ENCODE data around the gene BTAF1.
"Not testable (repeated sequence)": the region's sequence is repeated elsewhere in the genome, so short reads cannot be mapped to it uniquely, and the experiment has no call there.

The BTAF1 gene

DNA sequence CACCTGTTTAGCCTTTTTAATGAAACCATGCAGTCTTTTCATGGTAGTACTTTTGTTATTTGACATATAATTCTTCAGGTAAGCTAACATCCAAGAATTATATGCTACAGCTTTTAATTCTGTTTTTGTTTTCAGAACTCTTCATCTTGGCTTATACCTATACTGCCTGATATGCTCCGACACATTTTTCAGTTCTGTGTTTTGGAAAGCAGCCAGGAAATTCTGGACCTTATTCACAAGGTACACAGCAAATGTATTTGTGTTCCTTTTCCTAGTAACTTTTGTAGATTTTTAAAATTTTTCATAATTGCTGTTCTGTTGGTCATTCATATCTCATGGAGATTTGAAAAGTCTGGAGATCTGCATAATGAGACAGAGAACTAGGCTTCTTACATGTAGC is 56.7 kb downstream of the BTAF1 start:
- no peak for DNase-seq

GRCh38 chr10:91983416-91983815 is 59.8 kb downstream of the BTAF1 start:
- DNase-seq = no peak

- no peak for DNase-seq
These were observed 63.9 kb downstream of the BTAF1 start for GRCh38 chr10:91987397-91988037.

- no peak for DNase-seq
These were observed 68.5 kb downstream of the BTAF1 start for GRCh38 chr10:91992031-91992430.

DNA sequence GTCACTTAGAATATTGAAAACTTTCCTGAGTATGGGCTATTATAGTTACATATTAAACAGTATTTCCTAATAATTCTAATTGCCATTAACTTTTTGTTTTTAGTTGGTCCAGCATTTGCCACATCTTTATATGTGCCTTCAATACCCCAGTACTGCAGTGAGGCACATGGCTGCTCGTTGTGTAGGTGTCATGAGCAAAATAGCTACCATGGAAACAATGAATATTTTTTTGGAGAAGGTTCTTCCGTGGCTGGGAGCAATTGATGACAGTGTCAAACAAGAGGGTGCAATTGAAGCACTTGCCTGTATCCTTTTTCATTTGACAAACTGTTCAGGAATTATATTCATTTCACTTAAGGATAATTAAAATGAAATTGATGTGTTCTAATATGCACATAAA is 72.7 kb downstream of the BTAF1 start:
- no peak for DNase-seq

GRCh38 chr10:92001581-92001980 is 78.0 kb downstream of the BTAF1 start:
- DNase-seq = no peak

- no peak for DNase-seq
These were observed 78.4 kb downstream of the BTAF1 start for GRCh38 chr10:92001995-92002394.

DNA sequence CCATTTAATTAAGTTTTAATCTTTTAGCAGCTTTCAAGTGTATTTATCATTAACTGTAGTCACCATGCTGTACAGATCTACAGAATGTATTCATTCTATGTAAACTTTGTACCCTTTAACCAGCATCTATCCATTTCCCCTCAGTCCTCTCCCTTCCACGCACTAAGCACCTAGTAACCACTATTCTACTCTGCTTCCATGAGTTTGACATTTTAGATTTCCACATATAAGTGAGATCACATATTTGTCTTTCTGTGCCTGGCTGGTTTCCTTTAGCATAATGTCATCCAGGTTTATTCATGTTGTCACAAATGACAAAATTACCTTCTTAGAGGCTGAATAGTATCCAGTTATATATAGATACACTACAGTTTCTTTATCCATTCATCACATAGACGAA is 79.7 kb downstream of the BTAF1 start:
- no peak for DNase-seq

GRCh38 chr10:92005978-92006377 is 82.4 kb downstream of the BTAF1 start:
- no peak for DNase-seq

- DNase-seq = no peak
These were observed 85.9 kb downstream of the BTAF1 start for GRCh38 chr10:92009445-92009844.

DNA sequence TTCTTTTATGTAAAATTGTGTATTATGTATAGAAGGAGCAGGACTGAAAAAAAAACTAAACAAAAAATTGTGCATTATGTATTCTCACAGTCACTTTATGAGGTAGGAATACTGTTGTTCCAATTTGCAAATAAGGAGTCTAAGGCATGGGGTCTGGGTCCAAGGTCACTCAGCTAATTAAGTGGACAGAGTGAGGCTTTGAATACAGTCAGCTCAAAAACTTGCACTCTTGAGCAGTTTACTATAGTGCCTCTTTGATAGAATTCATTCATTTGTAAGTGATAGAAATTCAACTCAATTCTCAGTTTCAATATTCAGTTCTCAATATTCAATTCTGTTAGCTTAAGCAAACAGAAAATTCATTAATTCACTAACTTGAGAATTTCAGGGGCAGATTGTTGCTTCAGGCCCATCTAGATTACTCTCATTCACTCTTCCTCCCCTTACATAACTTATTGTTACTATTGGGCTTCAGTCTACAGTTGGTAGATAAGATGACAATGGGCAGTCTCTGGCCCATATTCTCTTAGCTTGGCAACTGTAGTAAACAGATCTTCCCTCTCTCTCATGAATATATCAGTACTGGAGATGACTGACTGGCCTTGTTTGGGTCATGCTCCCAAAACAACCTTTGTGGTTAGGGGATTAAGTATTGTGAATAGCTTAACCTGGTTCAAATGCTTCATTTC is 86.6 kb downstream of the BTAF1 start:
- no peak for DNase-seq

DNA sequence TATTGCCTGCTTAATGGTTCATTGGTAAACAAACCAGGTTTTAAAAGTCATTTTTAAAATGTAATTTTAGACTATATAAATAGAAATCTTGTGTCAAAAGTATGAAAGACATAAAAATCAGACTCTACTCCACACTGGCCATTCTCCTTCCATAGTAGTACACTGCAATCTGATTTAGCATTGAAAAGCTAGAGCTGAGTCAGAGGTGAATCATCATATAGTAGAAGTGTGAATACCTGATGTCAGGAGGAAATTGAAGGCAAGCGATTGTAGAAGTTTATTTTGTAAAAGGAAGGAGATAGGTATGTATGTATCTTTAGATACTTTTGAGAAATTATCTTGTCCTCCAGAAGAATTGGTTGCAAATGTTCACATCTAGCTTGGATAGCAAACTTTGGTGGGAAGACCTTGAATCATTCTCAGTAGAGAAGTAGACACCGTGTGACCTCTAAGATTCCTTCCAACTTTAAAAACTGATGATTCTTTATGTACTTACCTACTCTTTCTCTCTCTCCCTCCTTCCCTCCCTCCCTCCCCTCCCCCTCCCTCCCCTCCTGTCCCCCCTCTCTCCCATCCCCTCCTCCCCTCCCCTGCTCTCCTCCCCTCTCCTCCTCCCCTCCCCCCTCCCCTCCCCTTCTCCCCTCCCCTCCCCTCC is 88.1 kb downstream of the BTAF1 start:
- no peak for DNase-seq

GRCh38 chr10:92014620-92015019 is 91.0 kb downstream of the BTAF1 start:
- DNase-seq = no peak

DNA sequence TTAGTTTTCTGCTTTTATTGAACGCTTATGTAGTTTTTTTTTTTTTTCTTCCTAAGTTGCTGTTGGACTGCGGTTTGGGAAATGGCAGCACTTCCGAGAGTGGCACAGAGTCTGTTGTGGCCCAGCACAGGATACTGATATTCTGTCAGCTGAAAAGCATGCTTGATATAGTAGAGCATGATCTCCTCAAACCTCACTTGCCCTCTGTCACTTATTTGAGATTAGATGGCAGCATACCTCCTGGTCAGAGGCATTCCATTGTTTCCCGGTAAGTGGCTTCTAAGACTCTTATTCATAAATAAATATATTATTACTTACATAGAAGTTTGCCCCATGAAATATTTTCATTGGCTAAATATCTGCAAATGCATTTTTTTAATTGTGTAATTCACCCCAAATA is 101.1 kb downstream of the BTAF1 start:
- DNase-seq = no peak

DNA sequence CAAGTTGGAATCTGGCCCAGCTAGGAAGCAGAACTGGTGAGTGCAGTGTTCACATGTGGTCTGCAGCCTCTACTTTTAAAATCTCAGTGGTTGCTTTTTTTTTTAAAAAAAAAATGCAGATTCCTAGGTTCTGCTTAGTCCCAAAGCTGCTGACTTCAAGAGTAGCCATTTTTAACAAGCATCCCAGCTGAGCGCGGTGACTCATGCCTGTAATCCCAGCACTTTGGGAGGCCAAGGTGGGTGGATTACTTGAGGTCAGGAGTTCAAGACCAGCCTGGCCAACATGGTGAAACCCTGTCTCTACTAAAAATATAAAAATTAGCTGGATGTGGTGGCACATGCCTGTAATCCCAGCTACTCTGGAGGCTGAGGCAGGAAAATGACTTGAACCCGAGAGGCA is 101.8 kb downstream of the BTAF1 start:
- not testable (repeated sequence) for DNase-seq

GRCh38 chr10:92027141-92027540 is 103.6 kb downstream of the BTAF1 start:
- DNase-seq = no peak

DNA sequence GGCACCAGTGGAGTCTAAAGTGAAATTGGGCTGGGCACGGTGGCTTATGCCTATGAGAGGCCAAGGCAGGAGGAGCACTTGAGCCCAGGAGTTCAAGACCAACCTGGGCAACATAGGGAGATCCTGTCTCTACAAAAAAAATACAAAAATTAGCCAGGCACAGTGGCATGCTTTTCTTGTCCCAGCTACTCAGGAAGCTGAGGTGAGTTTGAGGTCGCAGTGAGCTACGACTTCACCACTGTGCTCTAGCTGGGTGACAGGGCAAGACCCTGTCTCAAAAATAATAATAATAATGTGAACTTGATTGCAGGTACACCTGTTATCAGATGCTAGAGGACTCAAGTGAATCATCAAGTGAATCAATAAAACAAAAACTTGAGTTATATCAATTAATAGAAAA is 108.0 kb downstream of the BTAF1 start:
- no peak for DNase-seq

DNA sequence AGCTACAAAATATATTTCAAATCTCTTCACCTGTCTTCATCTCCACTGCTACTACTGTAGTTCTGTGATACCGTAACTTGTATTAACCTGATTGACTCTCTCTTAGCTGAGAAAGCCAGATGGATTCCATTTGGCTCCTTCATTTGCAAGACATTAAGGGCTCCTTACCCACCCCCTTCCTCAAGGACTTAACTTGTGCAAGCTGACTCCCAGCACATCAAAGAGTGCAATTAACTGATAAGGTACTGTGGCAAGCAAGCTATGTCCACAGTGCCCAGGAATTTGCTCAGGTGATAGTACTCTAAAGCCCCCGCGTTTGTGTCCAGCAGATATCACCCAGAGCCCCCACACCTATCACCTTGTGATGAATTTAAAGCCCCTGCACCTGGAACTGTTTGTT is 109.5 kb downstream of the BTAF1 start:
- not testable (repeated sequence) for DNase-seq

DNA sequence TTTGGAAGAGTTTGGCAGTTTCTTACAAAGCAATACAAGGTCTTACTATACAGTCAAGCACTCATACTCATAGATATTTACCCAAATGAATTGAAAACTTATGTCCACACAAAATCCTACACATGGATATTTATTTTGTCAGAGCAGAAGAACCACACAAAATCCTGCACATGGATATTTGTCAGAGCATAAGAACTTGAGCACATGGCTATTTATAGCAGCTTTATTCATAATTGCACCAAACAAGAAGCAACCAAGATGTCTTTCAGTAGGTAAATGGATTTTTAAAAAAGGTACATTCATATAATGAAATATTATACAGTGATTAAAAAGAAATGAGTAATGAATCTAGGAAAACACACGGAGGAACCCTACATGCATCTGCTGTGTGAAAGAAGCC is 115.4 kb downstream of the BTAF1 start:
- no peak for DNase-seq

GRCh38 chr10:92042541-92042940 is 119.0 kb downstream of the BTAF1 start:
- DNase-seq = no peak

- no peak for DNase-seq
These were observed 122.1 kb downstream of the BTAF1 start for GRCh38 chr10:92045641-92046106.

DNA sequence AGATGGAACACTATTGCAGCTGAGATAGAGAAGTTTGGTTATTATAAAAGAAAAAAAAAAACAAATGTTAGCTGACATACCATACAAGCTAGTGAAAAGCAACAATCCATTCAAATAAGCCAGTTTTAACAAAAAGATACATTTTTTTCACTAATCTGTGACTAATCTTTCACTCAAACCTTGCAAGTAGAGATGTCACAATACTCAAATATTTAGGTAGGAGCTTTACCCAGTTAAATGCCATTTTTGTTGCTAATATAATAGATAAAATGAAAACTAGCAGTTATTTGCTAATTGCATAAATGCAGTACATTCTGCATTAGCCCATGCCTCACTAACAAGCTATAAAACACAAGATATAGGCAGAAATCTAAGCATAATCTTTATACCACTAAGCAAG is 123.6 kb downstream of the BTAF1 start:
- no peak for DNase-seq

DNA sequence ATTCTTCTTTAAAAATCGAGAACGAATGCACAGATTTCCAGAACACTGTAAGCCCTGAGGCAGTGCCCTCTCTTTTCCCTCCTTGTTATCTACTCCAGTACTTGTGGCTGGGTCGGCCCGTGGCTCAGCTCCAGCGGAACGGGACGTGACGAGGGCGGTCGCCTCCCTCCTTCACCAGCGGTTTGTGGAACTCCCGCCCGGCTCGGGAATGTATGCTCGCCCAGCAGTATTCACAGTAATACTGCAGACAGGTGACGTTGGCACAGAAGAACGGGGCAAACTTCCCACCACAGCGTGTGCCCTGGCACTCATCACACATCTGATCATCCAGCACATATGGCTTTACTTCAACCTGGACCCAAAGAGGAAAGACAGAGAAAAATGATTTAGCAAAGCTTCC is 128.5 kb downstream of the BTAF1 start:
- DNase-seq = no peak

DNA sequence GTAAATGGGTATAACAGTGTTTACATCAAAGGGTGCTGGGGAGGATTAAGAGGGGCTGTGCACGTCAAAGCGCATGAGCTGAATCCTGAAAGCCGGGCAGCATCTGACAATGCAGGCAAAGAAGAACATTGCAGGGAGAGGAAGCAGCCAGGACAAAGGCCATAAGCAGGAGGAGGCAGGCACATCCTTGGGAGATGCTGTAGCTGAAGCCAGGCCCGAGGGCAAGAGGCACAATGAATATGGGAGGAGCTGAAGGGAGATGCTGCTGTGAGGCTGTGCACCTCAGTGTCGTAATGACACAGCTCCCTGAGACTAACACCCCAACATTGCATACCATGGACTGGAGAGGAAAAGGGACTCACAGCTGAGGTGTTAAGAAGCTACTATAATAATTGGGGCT is 129.2 kb downstream of the BTAF1 start:
- DNase-seq = no peak

All from right forelimb (tissue), 1 donor.